Effector memory CD4-positive, alpha-beta T cell (primary cell): ENCODE results near the gene HNF1B.

Source experiments
- DNase-seq, 3 donors: peaks; one replicate each; pipeline ENCODE4 v3.0.0-alpha.2; 2020
- H3K27ac ChIP-seq: 2 replicates; pipeline ENCODE4 v1.7.0; 2013; ENCODE audit warnings: mild to moderate bottlenecking, low read length, moderate library complexity; ENCODE audit not compliant: insufficient read depth, poor library complexity, severe bottlenecking
- H3K27me3 ChIP-seq: replicated peaks from 2 replicates; pipeline ENCODE4 v1.7.0; 2013; ENCODE audit warnings: mild to moderate bottlenecking, low read length; ENCODE audit not compliant: insufficient read depth, control insufficient read depth, poor library complexity, severe bottlenecking
- H3K36me3 ChIP-seq: 2 replicates; pipeline ENCODE4 v1.7.0; 2013; ENCODE audit warnings: mild to moderate bottlenecking, low read length, moderate library complexity; ENCODE audit not compliant: control insufficient read depth, insufficient read depth
- H3K4me1 ChIP-seq: 2 replicates; pipeline ENCODE4 v1.7.0; 2013; ENCODE audit warnings: low read length, mild to moderate bottlenecking; ENCODE audit not compliant: control insufficient read depth, insufficient read depth, poor library complexity, severe bottlenecking
- H3K4me3 ChIP-seq: 2 replicates; pipeline ENCODE4 v1.7.0; 2013; ENCODE audit warnings: low read length, low read depth, mild to moderate bottlenecking; ENCODE audit not compliant: insufficient read depth, poor library complexity, severe bottlenecking
- H3K9me3 ChIP-seq: 2 replicates; pipeline ENCODE4 v1.7.0; 2013; ENCODE audit warnings: mild to moderate bottlenecking, low read length, moderate library complexity; ENCODE audit not compliant: control insufficient read depth
- total RNA-seq, 3 donors: gene quantifications; one replicate each; lab custom pipeline; 2026; lab: John Stamatoyannopoulos, UW

Gene HNF1B, protein sequence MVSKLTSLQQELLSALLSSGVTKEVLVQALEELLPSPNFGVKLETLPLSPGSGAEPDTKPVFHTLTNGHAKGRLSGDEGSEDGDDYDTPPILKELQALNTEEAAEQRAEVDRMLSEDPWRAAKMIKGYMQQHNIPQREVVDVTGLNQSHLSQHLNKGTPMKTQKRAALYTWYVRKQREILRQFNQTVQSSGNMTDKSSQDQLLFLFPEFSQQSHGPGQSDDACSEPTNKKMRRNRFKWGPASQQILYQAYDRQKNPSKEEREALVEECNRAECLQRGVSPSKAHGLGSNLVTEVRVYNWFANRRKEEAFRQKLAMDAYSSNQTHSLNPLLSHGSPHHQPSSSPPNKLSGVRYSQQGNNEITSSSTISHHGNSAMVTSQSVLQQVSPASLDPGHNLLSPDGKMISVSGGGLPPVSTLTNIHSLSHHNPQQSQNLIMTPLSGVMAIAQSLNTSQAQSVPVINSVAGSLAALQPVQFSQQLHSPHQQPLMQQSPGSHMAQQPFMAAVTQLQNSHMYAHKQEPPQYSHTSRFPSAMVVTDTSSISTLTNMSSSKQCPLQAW
- total RNA-seq = 0 reads per million in 3 donors

DNA sequence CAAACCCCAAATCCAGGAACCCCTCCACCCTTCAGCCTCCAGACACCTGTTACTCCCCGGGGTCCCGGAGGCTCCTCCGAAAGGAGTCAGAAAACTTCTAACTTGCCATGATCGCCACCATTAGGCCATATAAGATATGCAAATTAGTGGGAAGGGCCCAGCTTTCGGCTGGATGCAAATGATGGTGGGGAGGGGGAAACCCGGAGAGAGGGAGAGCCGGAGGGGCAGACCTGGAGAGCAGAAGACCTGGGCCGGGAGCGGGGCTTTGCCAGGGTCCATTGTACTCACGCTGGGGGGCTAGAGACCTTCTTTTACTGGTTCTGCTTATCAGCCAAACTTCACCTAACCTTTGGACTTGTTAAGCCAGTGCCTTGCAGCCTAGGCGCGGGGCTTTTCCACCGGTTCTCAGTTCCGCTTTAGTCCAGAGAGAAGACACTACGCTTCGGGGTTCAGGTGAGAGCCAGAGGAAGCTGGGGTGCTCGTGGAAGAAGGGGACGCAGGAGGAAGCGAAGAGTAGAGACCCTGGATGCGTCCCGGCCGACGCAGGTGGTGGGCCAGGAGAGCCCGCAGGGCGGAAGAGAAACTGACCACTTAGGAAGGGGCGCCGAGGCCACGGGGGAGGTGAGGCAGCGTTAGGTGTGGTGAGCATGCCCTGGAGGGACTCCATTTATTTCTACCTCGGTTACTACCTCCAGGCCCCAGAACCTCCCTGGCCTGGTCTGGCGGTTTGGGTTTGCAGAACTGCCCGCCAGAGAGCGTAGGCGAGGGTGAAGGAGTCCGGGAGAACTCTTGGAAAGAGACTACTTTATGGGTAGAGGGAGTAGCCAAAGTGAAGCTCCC lies at the start of gene HNF1B:
TSS of gene HNF1B (minus strand) at position 99 of the 840 bp plus-strand sequence. CDS start 175 bp downstream, outside the sequence.
- H3K9me3 ChIP-seq = no peaks in the 10 kb centered on the region
- peaks cover 36% of the 10 kb centered on the region for H3K4me1 ChIP-seq
- peak within 1 kb of the TSS; percentile 24 for H3K4me3 ChIP-seq
- H3K27me3 ChIP-seq = peaks cover 61% of the 10 kb centered on the region
- no peaks in the 10 kb centered on the region for H3K36me3 ChIP-seq
- no peak within 1 kb of the TSS for H3K27ac ChIP-seq
- DNase-seq = no peak

DNA sequence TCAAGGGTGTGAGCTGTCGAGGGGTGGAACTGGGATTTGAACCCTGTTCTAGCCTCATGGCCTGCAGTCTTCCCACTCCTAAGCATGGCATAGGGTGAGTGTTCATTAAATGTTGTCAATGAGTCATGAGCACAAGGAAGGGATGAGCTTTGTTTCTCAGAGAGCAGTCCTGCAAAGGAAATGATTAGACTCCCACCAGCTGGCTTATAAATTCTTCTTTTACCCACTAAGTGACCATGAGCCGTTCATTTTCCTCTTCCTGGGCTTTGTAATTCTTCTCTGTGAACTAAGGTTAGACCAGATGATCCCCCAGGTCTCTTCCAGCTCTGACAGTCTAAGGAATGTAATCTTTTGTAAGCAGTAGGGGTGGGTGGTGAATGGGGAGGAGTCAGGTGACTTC lies 47.9 kb upstream of the HNF1B start:
- no peak for DNase-seq
- no peaks in the 10 kb centered on the region for H3K27me3 ChIP-seq
- H3K27ac ChIP-seq = no peak overlapping the region

DNA sequence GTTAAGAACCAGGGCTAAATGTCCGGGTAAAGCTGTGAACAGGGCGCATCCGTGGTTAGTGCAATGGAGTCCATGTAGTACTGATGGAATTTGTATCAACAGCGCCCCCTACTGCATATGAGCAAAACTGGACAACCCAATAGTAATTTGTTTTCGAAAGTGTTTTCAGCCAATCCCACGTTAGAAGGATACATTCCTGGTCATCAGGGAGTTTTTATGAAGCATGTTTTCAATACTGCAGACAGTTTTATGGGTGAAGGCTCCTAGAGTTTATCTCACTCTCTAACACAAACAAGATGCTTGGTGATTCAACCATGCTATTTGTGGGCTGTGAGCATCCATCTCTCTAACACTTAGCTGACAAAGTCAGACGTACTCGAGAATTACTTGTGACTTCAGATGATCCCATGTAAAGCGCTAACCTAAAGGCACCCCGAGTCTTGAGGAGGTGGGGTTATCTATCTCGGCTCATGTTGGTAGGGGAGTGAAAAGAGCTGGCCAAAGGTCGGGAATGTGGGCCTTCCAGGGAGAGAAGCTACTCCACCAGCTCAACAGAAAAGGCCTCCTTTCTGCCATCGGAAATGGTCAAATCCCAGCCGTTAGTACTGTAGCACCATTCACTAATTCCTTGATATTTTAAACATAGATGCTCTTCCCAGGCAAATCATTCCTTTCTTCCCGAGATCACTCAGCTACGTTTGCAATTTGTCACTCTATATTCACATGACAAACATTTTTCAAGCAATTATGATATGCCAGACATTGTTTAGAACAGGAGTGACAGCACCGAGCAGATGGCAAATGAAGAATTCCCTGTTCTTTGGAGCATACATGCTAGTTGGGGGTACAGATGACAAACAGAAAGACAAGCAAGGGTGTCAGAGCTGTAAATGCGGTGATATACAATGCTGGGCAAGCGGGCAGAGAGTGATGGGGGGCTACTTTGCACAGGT lies 46.9 kb upstream of the HNF1B start:
- no peaks in the 10 kb centered on the region for H3K9me3 ChIP-seq
- no peaks in the 10 kb centered on the region for H3K27me3 ChIP-seq
- H3K27ac ChIP-seq = no peak overlapping the region
- no peaks in the 10 kb centered on the region for H3K36me3 ChIP-seq
- H3K4me3 ChIP-seq = no peak overlapping the region
- no peaks in the 10 kb centered on the region for H3K4me1 ChIP-seq
- DNase-seq = peak in 1 of 3 donors; percentile 14

More for the DNA sequence above, 47.9 kb upstream of the HNF1B start:
- no peak overlapping the region for H3K4me3 ChIP-seq
- no peaks in the 10 kb centered on the region for H3K9me3 ChIP-seq
- no peaks in the 10 kb centered on the region for H3K36me3 ChIP-seq
- H3K4me1 ChIP-seq = no peaks in the 10 kb centered on the region

DNA sequence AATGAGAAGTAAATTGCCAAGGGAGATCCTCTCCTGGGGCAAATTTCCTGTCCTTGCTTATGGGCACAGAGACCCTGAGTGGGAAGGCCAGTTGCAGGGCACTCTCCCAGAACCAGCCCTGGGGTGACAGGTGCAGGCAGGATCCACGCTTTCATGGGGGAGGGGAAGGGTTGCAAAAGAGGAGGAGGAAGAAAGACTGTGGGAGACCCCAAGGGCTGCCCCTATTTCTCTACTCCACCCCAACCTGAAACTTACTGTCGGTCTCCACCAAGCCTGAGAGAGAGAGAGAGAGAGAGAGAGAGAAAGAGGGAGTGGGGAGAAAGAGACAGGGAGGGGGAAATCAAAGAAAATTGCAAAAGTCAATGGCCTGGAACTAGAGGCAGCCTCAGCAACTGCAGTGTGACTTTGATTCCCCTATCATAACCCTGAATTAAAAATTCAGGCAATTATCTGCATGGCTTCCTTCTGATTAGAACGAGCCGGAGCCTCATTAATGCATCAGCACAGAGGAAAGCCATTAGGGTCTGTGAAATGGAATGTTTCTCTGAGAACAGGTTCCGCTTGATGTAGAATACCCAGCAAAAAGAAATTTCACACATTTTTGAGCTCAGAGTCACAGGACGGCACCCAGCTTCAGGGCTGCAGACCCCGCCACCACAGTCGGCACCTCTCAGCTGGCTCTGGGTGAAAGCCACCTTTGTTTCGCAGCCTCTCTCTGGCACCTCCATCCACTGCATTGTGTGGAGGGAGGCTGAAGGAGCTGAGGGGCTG lies 45.1 kb upstream of the HNF1B start:
- Histone ChIP-seq H3K27me3 (no peaks in the 10 kb centered on the region), H3K27ac (no peak overlapping the region), H3K9me3 (no peaks in the 10 kb centered on the region), H3K4me3 (no peak overlapping the region), H3K4me1 (no peaks in the 10 kb centered on the region), H3K36me3 (no peaks in the 10 kb centered on the region)
- no peak for DNase-seq

DNA sequence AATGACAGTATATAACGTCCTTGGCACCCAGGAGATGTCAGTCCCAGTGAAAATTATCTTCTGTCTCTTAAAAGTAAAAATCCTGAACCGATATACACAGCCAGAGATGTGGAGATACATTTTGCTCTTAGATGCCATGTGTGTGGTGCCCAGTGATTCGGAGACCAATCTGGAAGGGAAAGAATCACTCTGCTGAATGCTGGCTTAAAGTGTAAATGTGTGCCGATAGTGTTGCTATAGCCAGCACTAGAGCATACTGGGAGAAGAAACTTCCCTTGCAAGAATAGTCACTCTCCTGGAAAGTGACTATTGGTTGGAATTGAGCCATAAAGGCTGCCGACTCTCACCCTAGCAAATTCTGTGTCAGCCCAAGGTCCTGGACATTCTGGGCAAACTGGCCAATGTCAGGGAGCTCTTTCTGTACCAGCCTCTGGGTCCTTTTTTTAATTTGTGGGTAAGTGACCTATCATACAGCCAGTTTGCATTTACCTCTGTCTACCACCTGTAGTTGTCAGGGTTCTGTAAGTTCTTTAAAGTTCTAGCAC lies 44.2 kb upstream of the HNF1B start:
- H3K27me3 ChIP-seq = no peaks in the 10 kb centered on the region
- H3K27ac ChIP-seq = no peak overlapping the region
- H3K4me1 ChIP-seq = no peaks in the 10 kb centered on the region
- H3K4me3 ChIP-seq = no peak overlapping the region
- no peak for DNase-seq
- no peaks in the 10 kb centered on the region for H3K36me3 ChIP-seq
- H3K9me3 ChIP-seq = no peaks in the 10 kb centered on the region

DNA sequence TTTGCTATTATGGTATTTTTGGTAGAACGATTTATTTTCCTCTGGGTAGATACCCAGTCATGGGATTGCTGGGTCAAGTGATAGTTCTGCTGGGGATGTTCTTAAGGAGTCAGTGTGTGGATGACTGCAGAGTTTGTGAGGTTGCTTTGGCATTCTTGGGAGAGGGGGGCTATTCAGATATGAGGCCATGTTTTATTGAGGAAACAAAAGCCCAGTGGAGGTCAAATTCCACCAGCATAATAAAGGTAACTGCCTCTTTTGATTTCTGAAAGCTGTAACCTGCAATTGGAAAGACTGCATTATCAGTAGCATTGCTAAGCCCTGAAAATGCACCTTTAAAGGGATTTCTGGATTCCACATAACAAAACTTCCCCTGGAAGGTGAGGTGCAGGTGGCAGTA lies 43.7 kb upstream of the HNF1B start:
- Histone ChIP-seq H3K27me3 (no peaks in the 10 kb centered on the region), H3K27ac (no peak overlapping the region), H3K36me3 (no peaks in the 10 kb centered on the region), H3K9me3 (no peaks in the 10 kb centered on the region), H3K4me3 (no peak overlapping the region), H3K4me1 (no peaks in the 10 kb centered on the region)
- no peak for DNase-seq

DNA sequence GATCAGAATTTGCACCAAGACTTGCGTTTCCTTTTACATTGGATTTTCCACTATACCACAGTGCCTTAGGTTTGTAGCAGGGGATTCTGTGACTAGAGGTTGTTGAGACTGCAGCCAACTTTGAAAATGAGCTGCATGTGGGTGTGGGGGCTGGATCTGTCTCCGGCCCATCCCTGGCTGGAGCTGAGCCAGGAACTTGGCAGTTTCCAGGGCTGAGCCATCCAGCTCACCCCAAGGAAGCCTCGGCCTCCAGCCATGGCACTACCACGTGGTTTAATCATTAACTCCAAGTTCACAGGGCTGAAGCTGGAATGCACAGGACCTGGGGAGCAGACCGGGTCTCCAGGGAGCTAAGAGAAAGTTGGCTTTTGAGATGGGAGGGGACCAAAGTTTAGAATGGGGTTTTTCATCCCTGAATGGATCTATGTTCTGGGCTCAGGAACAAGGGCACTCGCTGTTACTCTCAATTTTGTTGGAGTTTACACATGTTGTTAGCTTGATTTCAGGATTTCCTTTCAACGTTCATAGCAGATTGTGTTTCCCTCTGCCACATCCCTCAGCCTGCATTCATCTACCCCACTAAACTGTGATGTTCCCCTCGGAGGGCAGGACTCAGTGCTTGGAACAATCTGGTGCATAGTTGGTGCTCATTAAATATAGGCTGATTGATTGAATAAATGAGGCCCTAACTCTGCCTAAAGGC lies 42.3 kb upstream of the HNF1B start:
- H3K4me3 ChIP-seq = no peak overlapping the region
- no peaks in the 10 kb centered on the region for H3K9me3 ChIP-seq
- H3K36me3 ChIP-seq = no peaks in the 10 kb centered on the region
- DNase-seq = no peak
- no peaks in the 10 kb centered on the region for H3K27me3 ChIP-seq
- no peaks in the 10 kb centered on the region for H3K4me1 ChIP-seq
- no peak overlapping the region for H3K27ac ChIP-seq

DNA sequence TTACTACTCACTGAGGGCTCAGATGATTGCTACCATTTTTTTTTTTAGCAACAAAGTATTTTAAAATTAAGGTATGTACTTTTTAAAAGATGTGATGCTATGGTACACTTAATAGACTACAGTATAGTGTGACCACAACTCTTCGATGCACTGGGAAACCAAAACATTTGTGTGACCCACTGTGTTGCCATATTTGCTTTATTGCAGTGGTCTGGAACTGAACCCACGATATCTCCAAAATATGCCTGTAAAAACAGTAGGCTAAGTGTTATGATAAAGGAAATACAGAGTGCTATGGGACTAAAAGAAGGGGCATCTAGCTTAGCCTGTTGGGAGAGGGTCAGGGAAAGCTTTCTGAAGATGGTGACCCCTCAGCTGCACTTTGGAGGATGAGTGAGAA lies 41.6 kb upstream of the HNF1B start:
- DNase-seq = no peak
- Histone ChIP-seq H3K36me3 (no peaks in the 10 kb centered on the region), H3K4me1 (no peaks in the 10 kb centered on the region), H3K27ac (no peak overlapping the region), H3K27me3 (no peaks in the 10 kb centered on the region), H3K9me3 (no peaks in the 10 kb centered on the region), H3K4me3 (no peak overlapping the region)
